CD4-positive, alpha-beta T cell (primary cell): ENCODE measurements around the gene PRSS12. TPM values are rescaled to one million over a fixed set of nuclear protein-coding genes. Genes with fewer than 3 reads are reported as not detected.
"Not testable (repeated sequence)": the region's sequence is repeated elsewhere in the genome, so short reads cannot be mapped to it uniquely, and the experiment has no call there.

Experiments used
- ATAC-seq: fragments of 200-7000 bp; cut with Tn5 transposase; one replicate; pipeline ENCODE4 v1.10.0; 2022; ENCODE audit warnings: mild to moderate bottlenecking; ENCODE audit not compliant: poor library complexity
- CTCF ChIA-PET: fragments of 350-600 bp; sonication (Branson Sonifier 250); formaldehyde crosslinking; loops from one replicate; lab custom pipeline; 2021; ENCODE audit warnings: antibody characterized with exemption, inconsistent platforms; lab: Charles Lee
- POLR2A ChIA-PET: fragments of 350-600 bp; sonication (Branson Sonifier 250); formaldehyde crosslinking; loops from one replicate; lab custom pipeline; 2021; ENCODE audit warnings: antibody characterized with exemption, inconsistent platforms; lab: Charles Lee
- DNase-seq, 14 experiments: peaks; one replicate each; pipeline ENCODE4 v3.0.0-alpha.2; 2013 to 2020; ENCODE audit warnings: mixed read lengths in 2 of 14
- H3K27ac ChIP-seq, 2 donors: one replicate each; pipeline versions ENCODE4 v1.5.1 to v1.7.0; 2013; ENCODE audit warnings: low read length in 2 of 2, low read depth in 1 of 2, mild to moderate bottlenecking in 1 of 2
- H3K27me3 ChIP-seq, 2 experiments: 1 replicate in 1 of 2; 2 replicates in 1 of 2; pipeline versions ENCODE4 v1.6.1 to v1.7.0; 2013; ENCODE audit warnings: low read length in 2 of 2, control low read depth in 1 of 2, mild to moderate bottlenecking in 1 of 2, moderate library complexity in 1 of 2; ENCODE audit not compliant: insufficient read depth in 2 of 2, control insufficient read depth in 1 of 2
- H3K36me3 ChIP-seq: one replicate; pipeline ENCODE4 v1.6.1; 2013; ENCODE audit warnings: low read length, control low read depth; ENCODE audit not compliant: insufficient read depth
- H3K4me1 ChIP-seq: one replicate; pipeline ENCODE4 v1.6.1; 2013; ENCODE audit warnings: low read length, control low read depth; ENCODE audit not compliant: insufficient read depth
- H3K4me3 ChIP-seq: one replicate; pipeline ENCODE4 v1.5.1; 2013; ENCODE audit warnings: mild to moderate bottlenecking, low read length, moderate library complexity
- H3K9me3 ChIP-seq, 2 experiments: 1 replicate in 1 of 2; 2 replicates in 1 of 2; pipeline versions ENCODE4 v1.6.1 to v1.7.0; 2013; ENCODE audit warnings: low read length in 2 of 2, mild to moderate bottlenecking in 2 of 2, control low read depth in 1 of 2, moderate library complexity in 1 of 2; ENCODE audit not compliant: control insufficient read depth in 1 of 2, insufficient read depth in 1 of 2
- H3K27ac Mint-ChIP-seq: one replicate; pipeline ENCODE4 v1.8.0; 2020; ENCODE audit warnings: mixed read lengths
- H3K27me3 Mint-ChIP-seq: one replicate; pipeline ENCODE4 v1.8.0; 2021; ENCODE audit warnings: mixed read lengths
- H3K36me3 Mint-ChIP-seq: one replicate; pipeline ENCODE4 v1.8.0; 2021; ENCODE audit warnings: low read depth, mixed read lengths
- H3K4me1 Mint-ChIP-seq: one replicate; pipeline ENCODE4 v1.8.0; 2021; ENCODE audit warnings: low read depth, mixed read lengths
- H3K4me3 Mint-ChIP-seq: one replicate; pipeline ENCODE4 v1.8.0; 2020; ENCODE audit warnings: mild to moderate bottlenecking, mixed read lengths
- H3K9me3 Mint-ChIP-seq: one replicate; pipeline ENCODE4 v1.8.0; 2020; ENCODE audit warnings: mixed read lengths
- intact Hi-C, 2 experiments: fragments of 100-400 bp; cut with DNase I in 1 of 2; cut with micrococcal nuclease in 1 of 2; formaldehyde crosslinking; loops; one replicate each; pipeline versions ENCODE4 v1.15.1 to v1.9.0; 2023 to 2025; cut with DNase I, micrococcal nuclease
- total RNA-seq, 174 experiments: library from RNA in 2 of 174; stranded (reverse) in 2 of 174; gene quantifications; one replicate each; pipeline ENCODE4 v1.2.3 and lab custom pipeline; 2021 to 2026
- TF ChIP-seq, protein P1 (sequence below): fragments of 200-600 bp; IDR thresholded peaks from one replicate; pipeline ENCODE4 v1.8.0; 2022; ENCODE audit warnings: antibody characterized with exemption, mild to moderate bottlenecking

PRSS12 gene
- total RNA-seq, 2 experiments from 2014 or later: not detected

- ChIA-PET POLR2A (no interaction called here), CTCF (no interaction called here)
- H3K4me1 Mint-ChIP-seq: no peaks in the 10 kb centered on the region
- Histone ChIP-seq H3K27ac (no peak overlapping the region), H3K27me3 (no peaks in the 10 kb centered on the region), H3K4me3 (no peak overlapping the region), H3K36me3 (no peaks in the 10 kb centered on the region), H3K9me3 (no peaks in the 10 kb centered on the region), H3K4me1 (no peaks in the 10 kb centered on the region)
- no peaks in the 10 kb centered on the region for H3K36me3 Mint-ChIP-seq
- no peak for DNase-seq
- no peaks in the 10 kb centered on the region for H3K27me3 Mint-ChIP-seq
- no peaks in the 10 kb centered on the region for H3K9me3 Mint-ChIP-seq
- no peak overlapping the region for H3K4me3 Mint-ChIP-seq
- intact Hi-C loops: no loop called here
- TF ChIP-seq, protein P1, sequence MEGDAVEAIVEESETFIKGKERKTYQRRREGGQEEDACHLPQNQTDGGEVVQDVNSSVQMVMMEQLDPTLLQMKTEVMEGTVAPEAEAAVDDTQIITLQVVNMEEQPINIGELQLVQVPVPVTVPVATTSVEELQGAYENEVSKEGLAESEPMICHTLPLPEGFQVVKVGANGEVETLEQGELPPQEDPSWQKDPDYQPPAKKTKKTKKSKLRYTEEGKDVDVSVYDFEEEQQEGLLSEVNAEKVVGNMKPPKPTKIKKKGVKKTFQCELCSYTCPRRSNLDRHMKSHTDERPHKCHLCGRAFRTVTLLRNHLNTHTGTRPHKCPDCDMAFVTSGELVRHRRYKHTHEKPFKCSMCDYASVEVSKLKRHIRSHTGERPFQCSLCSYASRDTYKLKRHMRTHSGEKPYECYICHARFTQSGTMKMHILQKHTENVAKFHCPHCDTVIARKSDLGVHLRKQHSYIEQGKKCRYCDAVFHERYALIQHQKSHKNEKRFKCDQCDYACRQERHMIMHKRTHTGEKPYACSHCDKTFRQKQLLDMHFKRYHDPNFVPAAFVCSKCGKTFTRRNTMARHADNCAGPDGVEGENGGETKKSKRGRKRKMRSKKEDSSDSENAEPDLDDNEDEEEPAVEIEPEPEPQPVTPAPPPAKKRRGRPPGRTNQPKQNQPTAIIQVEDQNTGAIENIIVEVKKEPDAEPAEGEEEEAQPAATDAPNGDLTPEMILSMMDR: no peak
- no peak overlapping the region for H3K27ac Mint-ChIP-seq
- no peak for ATAC-seq
These were observed 42.3 kb upstream of the PRSS12 start for GRCh38 chr4:118395057-118395644.

DNA sequence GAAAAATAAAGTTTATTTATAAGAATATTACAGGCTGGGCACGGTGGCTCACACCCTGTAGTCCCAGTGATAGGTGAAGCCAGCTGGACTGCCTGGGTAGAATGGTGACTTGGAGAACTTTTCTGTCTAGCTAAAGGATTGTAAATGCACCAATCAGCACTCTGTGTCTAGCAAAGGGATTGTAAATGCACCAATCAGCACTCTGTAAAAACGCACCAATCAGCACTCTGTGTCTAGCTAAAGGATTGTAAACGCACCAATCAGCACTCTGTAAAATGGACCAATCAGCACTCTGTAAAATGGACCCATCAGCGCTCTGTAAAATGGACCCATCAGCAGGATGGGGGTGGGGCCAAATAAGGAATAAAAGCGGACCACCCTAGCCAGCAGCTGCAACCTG is 39.7 kb upstream of the PRSS12 start:
- intact Hi-C loops, H3K27me3 ChIP-seq, POLR2A ChIA-PET, ATAC-seq, H3K36me3 ChIP-seq, H3K27ac ChIP-seq, H3K4me3 ChIP-seq, H3K36me3 Mint-ChIP-seq, H3K4me3 Mint-ChIP-seq, DNase-seq, CTCF ChIA-PET, H3K27me3 Mint-ChIP-seq, H3K9me3 Mint-ChIP-seq, H3K27ac Mint-ChIP-seq, H3K4me1 Mint-ChIP-seq, H3K9me3 ChIP-seq, H3K4me1 ChIP-seq: not testable (repeated sequence)

GRCh38 chr4:118390121-118390520 is 37.3 kb upstream of the PRSS12 start:
- no peaks in the 10 kb centered on the region for H3K36me3 ChIP-seq
- no peak for DNase-seq
- H3K9me3 ChIP-seq: peaks cover 0 to 3% of the 10 kb centered on the region in 2 experiments
- Mint-ChIP-seq H3K27ac (no peak overlapping the region), H3K36me3 (no peaks in the 10 kb centered on the region), H3K27me3 (peaks cover 5% of the 10 kb centered on the region), H3K9me3 (peaks cover 5% of the 10 kb centered on the region), H3K4me1 (no peaks in the 10 kb centered on the region), H3K4me3 (no peak overlapping the region)
- ChIA-PET POLR2A (no interaction called here), CTCF (no interaction called here)
- intact Hi-C loops: no loop called here
- no peaks in the 10 kb centered on the region for H3K4me1 ChIP-seq
- ATAC-seq: no peak
- TF ChIP-seq, protein P1: no peak
- H3K27me3 ChIP-seq: no peaks in the 10 kb centered on the region
- no peak overlapping the region for H3K4me3 ChIP-seq
- no peak overlapping the region for H3K27ac ChIP-seq

GRCh38 chr4:118389721-118390120 is 36.9 kb upstream of the PRSS12 start:
- H3K4me1 ChIP-seq: no peaks in the 10 kb centered on the region
- ChIA-PET CTCF (no interaction called here), POLR2A (no interaction called here)
- peaks cover 0 to 3% of the 10 kb centered on the region in 2 experiments for H3K9me3 ChIP-seq
- no peaks in the 10 kb centered on the region for H3K36me3 ChIP-seq
- H3K4me3 ChIP-seq: no peak overlapping the region
- H3K36me3 Mint-ChIP-seq: no peaks in the 10 kb centered on the region
- DNase-seq (no peak), ATAC-seq (no peak)
- H3K27me3 ChIP-seq: no peaks in the 10 kb centered on the region
- TF ChIP-seq, protein P1: no peak
- intact Hi-C loops: no loop called here
- peaks cover 5% of the 10 kb centered on the region for H3K27me3 Mint-ChIP-seq
- H3K9me3 Mint-ChIP-seq: peaks cover 5% of the 10 kb centered on the region
- no peak overlapping the region for H3K4me3 Mint-ChIP-seq
- no peaks in the 10 kb centered on the region for H3K4me1 Mint-ChIP-seq
- H3K27ac Mint-ChIP-seq: no peak overlapping the region
- H3K27ac ChIP-seq: no peak overlapping the region
